K562 (cell line): ENCODE results near the gene RPL19. TPM values are rescaled to one million over a fixed set of nuclear protein-coding genes. Genes with fewer than 3 reads are reported as not detected.

ENCODE experiments used
- ATAC-seq: fragments of 200-7000 bp; cut with Tn5 transposase; 3 replicates; pipeline ENCODE4 v1.9.1; 2020; ENCODE audit warnings: moderate library complexity
- BruUV-seq: library from RNA; stranded (reverse); fragments of 400-500 nt; replicated peaks from 2 replicates; lab custom pipeline; 2021; lab: Mats Ljungman, UMichigan
- CTCF ChIA-PET: fragments of 300-600 bp; formaldehyde crosslinking; extraction: SDS; loops from one replicate; lab custom pipeline; 2021; ENCODE audit warnings: low intra/inter-chr PET ratio; lab: Yijun Ruan, JAX
- POLR2A ChIA-PET: fragments of 300-600, 350-650 bp; sonication (Branson Sonifier 250); formaldehyde crosslinking; extraction: SDS; loops from one replicate; lab custom pipeline; 2021; ENCODE audit warnings: antibody characterized with exemption, inconsistent platforms; lab: Yijun Ruan, JAX
- DNase-seq, 4 experiments: peaks; one replicate each; pipeline versions ENCODE4 v3.0.0 to v3.0.0-alpha.2; 2011 to 2018; ENCODE audit warnings: low spot score in 3 of 4, mixed read lengths in 3 of 4; ENCODE audit errors: extremely low read depth in 1 of 4
- FAIRE-seq: peaks from 2 replicates; lab custom pipeline; 2011; peaks lifted over from hg19 to GRCh38; lab: Jason Lieb, UNC
- H2AFZ ChIP-seq: 2 replicates; pipeline ENCODE4 v1.6.0; 2011; ENCODE audit warnings: low read depth, low read length, control low read depth, inconsistent platforms
- H3K27ac ChIP-seq: fragments of 200-600 bp; 3 replicates; pipeline ENCODE4 v1.8.0; 2011; ENCODE audit warnings: low read depth, mild to moderate bottlenecking, control low read depth, inconsistent platforms, low read length, moderate library complexity, mixed read lengths; ENCODE audit errors: extremely low read depth
- H3K27me3 ChIP-seq, 2 experiments: fragments of 300-600 bp in 1 of 2; 2 replicates in 1 of 2; 3 replicates in 1 of 2; pipeline versions ENCODE4 v1.6.0 to v1.8.0; 2011; ENCODE audit warnings: inconsistent platforms in 2 of 2, low read length in 2 of 2, mild to moderate bottlenecking in 1 of 2, mixed read lengths in 1 of 2, moderate library complexity in 1 of 2; ENCODE audit not compliant: control insufficient read depth in 2 of 2, insufficient read depth in 2 of 2
- H3K36me3 ChIP-seq: fragments of 300-600 bp; 3 replicates; pipeline ENCODE4 v1.8.0; 2011; ENCODE audit warnings: mild to moderate bottlenecking, low read length, inconsistent platforms; ENCODE audit not compliant: control insufficient read depth, insufficient read depth
- H3K4me1 ChIP-seq, 2 experiments: fragments of 200-600 bp in 1 of 2; replicated peaks in 1 of 2; 2 replicates in 1 of 2; 3 replicates in 1 of 2; pipeline versions ENCODE4 v1.5.1 to v1.8.0; 2011; ENCODE audit warnings: inconsistent platforms in 2 of 2, low read length in 2 of 2, mild to moderate bottlenecking in 1 of 2, mixed read lengths in 1 of 2, moderate library complexity in 1 of 2; ENCODE audit not compliant: control insufficient read depth in 2 of 2, insufficient read depth in 2 of 2
- H3K4me2 ChIP-seq: 2 replicates; pipeline ENCODE4 v1.6.1; 2011; ENCODE audit warnings: low read length, control low read depth, inconsistent platforms, mixed read lengths; ENCODE audit not compliant: insufficient read depth
- H3K4me3 ChIP-seq: fragments of 200-600 bp; sonication (generic), shearing (Covaris generic); 2 replicates; pipeline ENCODE4 v1.5.1; 2016; ENCODE audit warnings: control low read depth, inconsistent platforms
- H3K79me2 ChIP-seq: fragments of 200-600 bp; 3 replicates; pipeline ENCODE4 v1.8.0; 2011; ENCODE audit warnings: low read length, inconsistent platforms; ENCODE audit not compliant: control insufficient read depth, insufficient read depth
- H3K9ac ChIP-seq, 2 experiments: 2 replicates each; pipeline versions ENCODE4 v1.6.0 to v1.6.1; 2011; ENCODE audit warnings: low read depth in 2 of 2, low read length in 2 of 2, control low read depth in 1 of 2, inconsistent platforms in 1 of 2, mild to moderate bottlenecking in 1 of 2, mixed read lengths in 1 of 2; ENCODE audit not compliant: insufficient read depth in 1 of 2
- H3K9me1 ChIP-seq: one replicate; pipeline ENCODE4 v1.6.0; 2011; ENCODE audit warnings: inconsistent platforms, mild to moderate bottlenecking, low read length, moderate library complexity; ENCODE audit not compliant: control insufficient read depth, insufficient read depth
- H3K9me3 ChIP-seq: replicated peaks from 2 replicates; pipeline ENCODE4 v1.5.1; 2011; ENCODE audit warnings: low read depth, low read length, inconsistent platforms; ENCODE audit not compliant: control insufficient read depth, insufficient read depth
- H4K20me1 ChIP-seq: replicated peaks from 2 replicates; pipeline ENCODE4 v1.6.1; 2011; ENCODE audit warnings: low read length, inconsistent platforms, mixed read lengths; ENCODE audit not compliant: control insufficient read depth, insufficient read depth
- NR4A1 ChIP-seq, 2 experiments: fragments of 250-450 bp in 1 of 2; fragments of 450-650 bp in 1 of 2; sonication (Bioruptor Pico) in 1 of 2; IDR thresholded peaks; 2 replicates each; pipeline versions ENCODE4 v1.4.0 to v1.6.1; 2016 to 2020; ENCODE audit warnings: mild to moderate bottlenecking in 2 of 2, missing compliant biosample characterization in 1 of 2, missing genetic modification characterization in 1 of 2, moderate library complexity in 1 of 2
- POLR2A ChIP-seq: fragments of 450-650 bp; conservative IDR thresholded peaks from 2 replicates; pipeline ENCODE4 v1.6.1; 2016
- POLR2G ChIP-seq: fragments of 200-400 bp; formaldehyde crosslinking; IDR thresholded peaks from 2 replicates; pipeline ENCODE4 v1.6.1; 2017; ENCODE audit warnings: low read depth, mild to moderate bottlenecking, antibody characterized with exemption, low read length, moderate library complexity
- SREBF1 ChIP-seq: fragments of 150-350 bp; IDR thresholded peaks from 2 replicates; pipeline ENCODE4 v1.6.1; 2014; ENCODE audit warnings: antibody characterized with exemption, low read depth, low read length, borderline replicate concordance
- ZBED1 ChIP-seq: IDR thresholded peaks from 2 replicates; pipeline ENCODE4 v1.6.1; 2014
- WGBS: fragments of 100-300 bp; shearing (Covaris generic); methylation state at CpG from one replicate; pipeline ENCODE4 v1.1.6; 2016; ENCODE audit warnings: low coverage, mixed read lengths; ENCODE audit not compliant: insufficient coverage; ENCODE audit errors: missing lambda C conversion rate; 5-methylcytosine and 5-hydroxymethylcytosine counted together
- in situ Hi-C: fragments of 300-500 bp; cut with MboI; formaldehyde crosslinking; loops from 4 replicates; pipeline ENCODE4 v1.15.0; 2018; ENCODE audit warnings: inconsistent platforms, mixed read lengths
- intact Hi-C: fragments of 100-400 bp; cut with micrococcal nuclease; formaldehyde crosslinking; loops from 2 replicates; pipeline ENCODE4 v1.14.2; 2022
- polyA plus RNA-seq, 8 experiments: library from polyadenylated mRNA; depleted of rRNA in 4 of 8; stranded (reverse) in 5 of 8; unstranded in 3 of 8; fragments of >200 nt; fragmentation: Nextera tagmentation in 2 of 8; fragmentation: Illumina TruSeq in 1 of 8; extraction: Ambion mirVana in 2 of 8; extraction: Trizol in 1 of 8; gene quantifications; 2 replicates each; pipeline versions ENCODE4 v1.2.1 to v1.2.3, GENCODE V29; 2011 to 2014; ENCODE audit warnings: inconsistent platforms in 1 of 8, missing spikeins in 1 of 8
- total RNA-seq, 7 experiments: library from RNA; depleted of rRNA in 6 of 7; stranded (reverse); fragments of >200 nt in 6 of 7; fragmentation: Illumina TruSeq in 2 of 7; extraction: Trizol in 2 of 7; gene quantifications; 2 replicates each; pipeline versions ENCODE4 v1.2.1 to v1.2.3, GENCODE V29; 2011 to 2021; ENCODE audit warnings: low replicate concordance in 1 of 7
- TF ChIP-seq, protein P1 (sequence below): conservative IDR thresholded peaks from 2 replicates; pipeline ENCODE4 v1.6.1; 2011; ENCODE audit warnings: low read depth, mild to moderate bottlenecking, low read length; ENCODE audit not compliant: control insufficient read depth
- TF ChIP-seq, protein P2 (sequence below): fragments of 200-600 bp; sonication (generic); IDR thresholded peaks from one replicate; pipeline ENCODE4 v1.6.1; 2012; ENCODE audit warnings: mild to moderate bottlenecking, low read depth, low read length, inconsistent platforms
- TF ChIP-seq, protein P3 (sequence below): fragments of 250-450 bp; sonication (Bioruptor Pico); IDR thresholded peaks from 2 replicates; pipeline ENCODE4 v1.4.0; 2020

Gene RPL19
- total and polyA plus RNA-seq, 9 of the 15 experiments (the other 6 are each of a cell fraction or from before 2014, with no cell fraction given), result 2,263 to 4,614 (median 3,727) TPM

DNA sequence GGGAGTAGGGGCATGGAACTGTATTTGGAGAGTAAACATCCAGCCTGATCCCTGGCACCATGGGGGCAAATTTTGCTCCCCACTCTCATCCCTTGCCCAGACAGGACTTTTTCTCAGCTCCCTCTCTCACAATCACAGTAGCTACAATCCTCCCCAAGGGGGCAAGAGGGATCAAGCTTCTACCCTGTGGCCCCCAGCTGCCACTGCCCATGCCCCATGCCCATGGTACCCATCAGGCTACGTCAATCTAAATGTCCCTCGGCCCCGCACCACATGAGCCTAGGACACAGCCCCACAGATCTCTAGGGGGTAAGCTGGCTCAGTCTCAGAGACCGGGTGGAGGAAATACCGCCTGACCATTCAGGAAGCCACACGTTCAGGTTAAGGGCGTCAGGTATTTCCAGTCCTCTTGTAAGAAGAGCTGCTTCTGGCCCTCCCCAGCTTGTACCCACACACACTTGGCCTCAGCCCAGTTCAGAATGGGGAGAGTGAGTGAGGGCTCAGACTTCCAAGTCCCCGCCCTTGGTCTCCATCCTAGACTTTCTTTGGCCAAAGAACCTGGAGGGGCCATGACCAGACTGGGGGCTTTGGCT, 4.4 kb upstream of the RPL19 start:
- POLR2A ChIA-PET, result interaction anchor here (0.5 to 1.3 kb wide), 8 partner anchors 9 to 750 kb away, joined by 3 to 6 read pairs (median 4); no protein-coding TSS in a partner anchor
- no peaks in the 10 kb centered on the region for H3K9me1 ChIP-seq
- FAIRE-seq, result no peak
- peaks cover 33 to 49% of the 10 kb centered on the region in 2 experiments; a peak in 4 of 5 replicates for H3K4me1 ChIP-seq
- no peak for ATAC-seq
- WGBS, result 69% methylated on average over 5 of the region's 8 CpGs
- H3K27me3 ChIP-seq, result no peaks in the 10 kb centered on the region
- intact Hi-C loops (no loop called here), in situ Hi-C loops (no loop called here)
- no peak overlapping the region for H3K4me3 ChIP-seq
- no peaks in the 10 kb centered on the region for H3K9me3 ChIP-seq
- H2AFZ ChIP-seq, result no peak overlapping the region
- peaks cover 25% of the 10 kb centered on the region for H3K79me2 ChIP-seq
- no peak overlapping the region; the same call in 2 of the 3 replicates for H3K27ac ChIP-seq
- CTCF ChIA-PET, result no interaction called here
- peaks cover 29% of the 10 kb centered on the region; the same call in 2 of the 3 replicates for H3K36me3 ChIP-seq
- no peaks in the 10 kb centered on the region for H4K20me1 ChIP-seq
- peak overlapping the region in 1 of 2 experiments; percentile 83; a peak in 1 of 4 replicates for H3K9ac ChIP-seq
- H3K4me2 ChIP-seq, result no peak overlapping the region
- no TSS peak for BruUV-seq
- no peak for DNase-seq
- TF ChIP-seq POLR2A, result no peak
- TF ChIP-seq POLR2G, result no peak
- TF ChIP-seq, protein P1, sequence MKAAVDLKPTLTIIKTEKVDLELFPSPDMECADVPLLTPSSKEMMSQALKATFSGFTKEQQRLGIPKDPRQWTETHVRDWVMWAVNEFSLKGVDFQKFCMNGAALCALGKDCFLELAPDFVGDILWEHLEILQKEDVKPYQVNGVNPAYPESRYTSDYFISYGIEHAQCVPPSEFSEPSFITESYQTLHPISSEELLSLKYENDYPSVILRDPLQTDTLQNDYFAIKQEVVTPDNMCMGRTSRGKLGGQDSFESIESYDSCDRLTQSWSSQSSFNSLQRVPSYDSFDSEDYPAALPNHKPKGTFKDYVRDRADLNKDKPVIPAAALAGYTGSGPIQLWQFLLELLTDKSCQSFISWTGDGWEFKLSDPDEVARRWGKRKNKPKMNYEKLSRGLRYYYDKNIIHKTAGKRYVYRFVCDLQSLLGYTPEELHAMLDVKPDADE, result no peak
- TF ChIP-seq ZBED1, result no peak
- TF ChIP-seq, protein P2, sequence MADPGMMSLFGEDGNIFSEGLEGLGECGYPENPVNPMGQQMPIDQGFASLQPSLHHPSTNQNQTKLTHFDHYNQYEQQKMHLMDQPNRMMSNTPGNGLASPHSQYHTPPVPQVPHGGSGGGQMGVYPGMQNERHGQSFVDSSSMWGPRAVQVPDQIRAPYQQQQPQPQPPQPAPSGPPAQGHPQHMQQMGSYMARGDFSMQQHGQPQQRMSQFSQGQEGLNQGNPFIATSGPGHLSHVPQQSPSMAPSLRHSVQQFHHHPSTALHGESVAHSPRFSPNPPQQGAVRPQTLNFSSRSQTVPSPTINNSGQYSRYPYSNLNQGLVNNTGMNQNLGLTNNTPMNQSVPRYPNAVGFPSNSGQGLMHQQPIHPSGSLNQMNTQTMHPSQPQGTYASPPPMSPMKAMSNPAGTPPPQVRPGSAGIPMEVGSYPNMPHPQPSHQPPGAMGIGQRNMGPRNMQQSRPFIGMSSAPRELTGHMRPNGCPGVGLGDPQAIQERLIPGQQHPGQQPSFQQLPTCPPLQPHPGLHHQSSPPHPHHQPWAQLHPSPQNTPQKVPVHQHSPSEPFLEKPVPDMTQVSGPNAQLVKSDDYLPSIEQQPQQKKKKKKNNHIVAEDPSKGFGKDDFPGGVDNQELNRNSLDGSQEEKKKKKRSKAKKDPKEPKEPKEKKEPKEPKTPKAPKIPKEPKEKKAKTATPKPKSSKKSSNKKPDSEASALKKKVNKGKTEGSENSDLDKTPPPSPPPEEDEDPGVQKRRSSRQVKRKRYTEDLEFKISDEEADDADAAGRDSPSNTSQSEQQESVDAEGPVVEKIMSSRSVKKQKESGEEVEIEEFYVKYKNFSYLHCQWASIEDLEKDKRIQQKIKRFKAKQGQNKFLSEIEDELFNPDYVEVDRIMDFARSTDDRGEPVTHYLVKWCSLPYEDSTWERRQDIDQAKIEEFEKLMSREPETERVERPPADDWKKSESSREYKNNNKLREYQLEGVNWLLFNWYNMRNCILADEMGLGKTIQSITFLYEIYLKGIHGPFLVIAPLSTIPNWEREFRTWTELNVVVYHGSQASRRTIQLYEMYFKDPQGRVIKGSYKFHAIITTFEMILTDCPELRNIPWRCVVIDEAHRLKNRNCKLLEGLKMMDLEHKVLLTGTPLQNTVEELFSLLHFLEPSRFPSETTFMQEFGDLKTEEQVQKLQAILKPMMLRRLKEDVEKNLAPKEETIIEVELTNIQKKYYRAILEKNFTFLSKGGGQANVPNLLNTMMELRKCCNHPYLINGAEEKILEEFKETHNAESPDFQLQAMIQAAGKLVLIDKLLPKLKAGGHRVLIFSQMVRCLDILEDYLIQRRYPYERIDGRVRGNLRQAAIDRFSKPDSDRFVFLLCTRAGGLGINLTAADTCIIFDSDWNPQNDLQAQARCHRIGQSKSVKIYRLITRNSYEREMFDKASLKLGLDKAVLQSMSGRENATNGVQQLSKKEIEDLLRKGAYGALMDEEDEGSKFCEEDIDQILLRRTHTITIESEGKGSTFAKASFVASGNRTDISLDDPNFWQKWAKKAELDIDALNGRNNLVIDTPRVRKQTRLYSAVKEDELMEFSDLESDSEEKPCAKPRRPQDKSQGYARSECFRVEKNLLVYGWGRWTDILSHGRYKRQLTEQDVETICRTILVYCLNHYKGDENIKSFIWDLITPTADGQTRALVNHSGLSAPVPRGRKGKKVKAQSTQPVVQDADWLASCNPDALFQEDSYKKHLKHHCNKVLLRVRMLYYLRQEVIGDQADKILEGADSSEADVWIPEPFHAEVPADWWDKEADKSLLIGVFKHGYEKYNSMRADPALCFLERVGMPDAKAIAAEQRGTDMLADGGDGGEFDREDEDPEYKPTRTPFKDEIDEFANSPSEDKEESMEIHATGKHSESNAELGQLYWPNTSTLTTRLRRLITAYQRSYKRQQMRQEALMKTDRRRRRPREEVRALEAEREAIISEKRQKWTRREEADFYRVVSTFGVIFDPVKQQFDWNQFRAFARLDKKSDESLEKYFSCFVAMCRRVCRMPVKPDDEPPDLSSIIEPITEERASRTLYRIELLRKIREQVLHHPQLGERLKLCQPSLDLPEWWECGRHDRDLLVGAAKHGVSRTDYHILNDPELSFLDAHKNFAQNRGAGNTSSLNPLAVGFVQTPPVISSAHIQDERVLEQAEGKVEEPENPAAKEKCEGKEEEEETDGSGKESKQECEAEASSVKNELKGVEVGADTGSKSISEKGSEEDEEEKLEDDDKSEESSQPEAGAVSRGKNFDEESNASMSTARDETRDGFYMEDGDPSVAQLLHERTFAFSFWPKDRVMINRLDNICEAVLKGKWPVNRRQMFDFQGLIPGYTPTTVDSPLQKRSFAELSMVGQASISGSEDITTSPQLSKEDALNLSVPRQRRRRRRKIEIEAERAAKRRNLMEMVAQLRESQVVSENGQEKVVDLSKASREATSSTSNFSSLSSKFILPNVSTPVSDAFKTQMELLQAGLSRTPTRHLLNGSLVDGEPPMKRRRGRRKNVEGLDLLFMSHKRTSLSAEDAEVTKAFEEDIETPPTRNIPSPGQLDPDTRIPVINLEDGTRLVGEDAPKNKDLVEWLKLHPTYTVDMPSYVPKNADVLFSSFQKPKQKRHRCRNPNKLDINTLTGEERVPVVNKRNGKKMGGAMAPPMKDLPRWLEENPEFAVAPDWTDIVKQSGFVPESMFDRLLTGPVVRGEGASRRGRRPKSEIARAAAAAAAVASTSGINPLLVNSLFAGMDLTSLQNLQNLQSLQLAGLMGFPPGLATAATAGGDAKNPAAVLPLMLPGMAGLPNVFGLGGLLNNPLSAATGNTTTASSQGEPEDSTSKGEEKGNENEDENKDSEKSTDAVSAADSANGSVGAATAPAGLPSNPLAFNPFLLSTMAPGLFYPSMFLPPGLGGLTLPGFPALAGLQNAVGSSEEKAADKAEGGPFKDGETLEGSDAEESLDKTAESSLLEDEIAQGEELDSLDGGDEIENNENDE, result no peak
- TF ChIP-seq NR4A1 (CRISPR knock-in tag; IDR thresholded peaks at IDR 0.05), result no peak
- no peak for TF ChIP-seq NR4A1 (tag; IDR thresholded peaks at IDR 0.05)
- no peak for TF ChIP-seq SREBF1
- TF ChIP-seq, protein P3, sequence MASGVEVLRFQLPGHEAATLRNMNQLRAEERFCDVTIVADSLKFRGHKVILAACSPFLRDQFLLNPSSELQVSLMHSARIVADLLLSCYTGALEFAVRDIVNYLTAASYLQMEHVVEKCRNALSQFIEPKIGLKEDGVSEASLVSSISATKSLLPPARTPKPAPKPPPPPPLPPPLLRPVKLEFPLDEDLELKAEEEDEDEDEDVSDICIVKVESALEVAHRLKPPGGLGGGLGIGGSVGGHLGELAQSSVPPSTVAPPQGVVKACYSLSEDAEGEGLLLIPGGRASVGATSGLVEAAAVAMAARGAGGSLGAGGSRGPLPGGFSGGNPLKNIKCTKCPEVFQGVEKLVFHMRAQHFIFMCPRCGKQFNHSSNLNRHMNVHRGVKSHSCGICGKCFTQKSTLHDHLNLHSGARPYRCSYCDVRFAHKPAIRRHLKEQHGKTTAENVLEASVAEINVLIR, result no peak
